Measurements from ENCODE around the gene RNF181.

Gene RNF181

DNA sequence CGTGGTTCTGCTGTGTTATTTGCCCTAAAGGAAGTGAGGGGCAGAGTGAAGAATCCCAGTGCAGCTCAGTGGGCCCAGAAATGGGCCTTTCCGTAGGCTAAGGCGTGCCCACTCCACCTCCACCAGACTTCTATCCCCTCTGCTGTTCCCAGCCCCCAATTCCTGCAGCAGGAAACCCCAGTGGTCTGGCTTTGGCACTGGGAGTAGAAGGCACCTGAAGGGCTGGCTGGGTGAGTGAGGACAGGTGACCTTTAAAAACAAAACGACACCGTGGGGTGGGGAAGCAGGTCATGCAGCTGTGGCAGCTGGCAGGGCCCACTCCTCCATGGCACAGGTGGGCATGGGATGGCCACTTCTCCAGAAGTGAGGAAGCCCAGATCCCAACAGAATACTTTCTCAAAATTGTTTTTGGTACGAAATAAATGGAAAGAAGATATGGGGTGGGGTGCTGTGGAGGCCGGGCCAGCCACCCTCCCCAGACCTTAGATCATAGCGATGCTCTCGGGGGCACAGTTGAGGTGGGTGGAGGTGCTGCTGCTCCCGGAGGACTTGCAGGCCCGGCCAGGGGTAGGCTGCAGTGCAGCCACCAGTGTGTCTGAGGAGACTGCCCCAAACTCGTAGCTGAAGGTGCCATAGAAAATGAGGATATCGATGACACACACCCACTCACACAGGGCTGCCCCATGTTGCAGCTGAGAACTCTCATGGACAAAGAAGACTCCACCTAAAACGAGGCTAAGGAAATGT is 3.2 kb downstream of the RNF181 start:
- no peak for TF ChIP-seq TAF1 (IDR thresholded peaks at IDR 0.05; ENCODE audit: borderline replicate concordance, insufficient read depth, low read length)
- TF ChIP-seq, protein P1, sequence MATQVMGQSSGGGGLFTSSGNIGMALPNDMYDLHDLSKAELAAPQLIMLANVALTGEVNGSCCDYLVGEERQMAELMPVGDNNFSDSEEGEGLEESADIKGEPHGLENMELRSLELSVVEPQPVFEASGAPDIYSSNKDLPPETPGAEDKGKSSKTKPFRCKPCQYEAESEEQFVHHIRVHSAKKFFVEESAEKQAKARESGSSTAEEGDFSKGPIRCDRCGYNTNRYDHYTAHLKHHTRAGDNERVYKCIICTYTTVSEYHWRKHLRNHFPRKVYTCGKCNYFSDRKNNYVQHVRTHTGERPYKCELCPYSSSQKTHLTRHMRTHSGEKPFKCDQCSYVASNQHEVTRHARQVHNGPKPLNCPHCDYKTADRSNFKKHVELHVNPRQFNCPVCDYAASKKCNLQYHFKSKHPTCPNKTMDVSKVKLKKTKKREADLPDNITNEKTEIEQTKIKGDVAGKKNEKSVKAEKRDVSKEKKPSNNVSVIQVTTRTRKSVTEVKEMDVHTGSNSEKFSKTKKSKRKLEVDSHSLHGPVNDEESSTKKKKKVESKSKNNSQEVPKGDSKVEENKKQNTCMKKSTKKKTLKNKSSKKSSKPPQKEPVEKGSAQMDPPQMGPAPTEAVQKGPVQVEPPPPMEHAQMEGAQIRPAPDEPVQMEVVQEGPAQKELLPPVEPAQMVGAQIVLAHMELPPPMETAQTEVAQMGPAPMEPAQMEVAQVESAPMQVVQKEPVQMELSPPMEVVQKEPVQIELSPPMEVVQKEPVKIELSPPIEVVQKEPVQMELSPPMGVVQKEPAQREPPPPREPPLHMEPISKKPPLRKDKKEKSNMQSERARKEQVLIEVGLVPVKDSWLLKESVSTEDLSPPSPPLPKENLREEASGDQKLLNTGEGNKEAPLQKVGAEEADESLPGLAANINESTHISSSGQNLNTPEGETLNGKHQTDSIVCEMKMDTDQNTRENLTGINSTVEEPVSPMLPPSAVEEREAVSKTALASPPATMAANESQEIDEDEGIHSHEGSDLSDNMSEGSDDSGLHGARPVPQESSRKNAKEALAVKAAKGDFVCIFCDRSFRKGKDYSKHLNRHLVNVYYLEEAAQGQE (IDR thresholded peaks at IDR 0.05; ENCODE audit: insufficient read depth in 1 of 2, low read depth in 2 of 2, low read length in 2 of 2): no peak
- TF ChIP-seq POLR2AphosphoS5 (IDR thresholded peaks at IDR 0.05; ENCODE audit: low read depth, low read length): no peak
- no peak for TF ChIP-seq FOXP2 (optimal IDR thresholded peaks at IDR 0.05; ENCODE audit: borderline replicate concordance, extremely low read depth, extremely low read length, insufficient read depth)
- no peak for TF ChIP-seq SIN3A (IDR thresholded peaks at IDR 0.05; ENCODE audit: borderline replicate concordance, insufficient read depth, low read length)

DNA sequence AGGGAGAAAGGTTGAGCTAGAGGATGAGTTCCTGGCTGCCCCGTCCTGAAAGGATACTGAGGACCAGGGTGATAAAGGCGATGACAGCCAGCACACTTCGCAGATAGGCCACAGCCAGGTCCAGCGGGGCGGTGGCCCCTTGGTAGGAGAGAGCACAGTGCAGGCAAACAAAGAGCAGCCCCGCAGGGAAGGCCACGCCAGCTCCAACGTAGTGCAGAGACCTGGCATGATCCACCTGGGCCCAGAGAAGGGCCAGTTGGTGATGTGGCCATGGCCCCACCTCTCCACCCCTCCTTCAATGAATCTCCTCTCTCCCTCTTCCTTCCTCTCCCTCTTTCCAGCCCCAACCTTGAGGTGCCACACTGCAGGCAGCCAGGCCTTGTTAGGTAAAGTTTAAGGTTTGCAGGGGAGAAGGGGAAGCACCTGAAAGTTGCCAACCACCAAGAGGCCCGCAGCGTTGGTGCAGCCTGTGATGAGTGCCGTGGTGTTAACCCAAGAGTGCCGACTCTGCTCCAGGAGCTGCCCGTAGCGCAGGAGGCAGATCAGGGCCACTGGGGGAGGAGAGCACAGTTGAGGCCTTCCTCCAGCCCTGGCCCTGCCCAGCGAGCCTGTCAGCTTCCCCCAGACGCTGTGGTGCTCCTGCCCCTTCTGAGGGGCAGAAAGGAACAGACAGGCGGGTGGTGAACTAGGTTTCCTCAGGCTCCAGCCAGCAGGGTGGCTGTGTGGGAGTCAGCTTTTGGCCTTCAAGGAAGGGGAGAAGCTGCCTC is 4.1 kb downstream of the RNF181 start:
- TF ChIP-seq FOXP2 (optimal IDR thresholded peaks at IDR 0.05; ENCODE audit: borderline replicate concordance, extremely low read depth, extremely low read length, insufficient read depth) (no peak), TAF1 (IDR thresholded peaks at IDR 0.05; ENCODE audit: borderline replicate concordance, insufficient read depth, low read length) (no peak), SIN3A (IDR thresholded peaks at IDR 0.05; ENCODE audit: borderline replicate concordance, insufficient read depth, low read length) (no peak), POLR2AphosphoS5 (IDR thresholded peaks at IDR 0.05; ENCODE audit: low read depth, low read length) (no peak)
- TF ChIP-seq, protein P1 (IDR thresholded peaks at IDR 0.05; ENCODE audit: insufficient read depth in 1 of 2, low read depth in 2 of 2, low read length in 2 of 2): no peak

DNA sequence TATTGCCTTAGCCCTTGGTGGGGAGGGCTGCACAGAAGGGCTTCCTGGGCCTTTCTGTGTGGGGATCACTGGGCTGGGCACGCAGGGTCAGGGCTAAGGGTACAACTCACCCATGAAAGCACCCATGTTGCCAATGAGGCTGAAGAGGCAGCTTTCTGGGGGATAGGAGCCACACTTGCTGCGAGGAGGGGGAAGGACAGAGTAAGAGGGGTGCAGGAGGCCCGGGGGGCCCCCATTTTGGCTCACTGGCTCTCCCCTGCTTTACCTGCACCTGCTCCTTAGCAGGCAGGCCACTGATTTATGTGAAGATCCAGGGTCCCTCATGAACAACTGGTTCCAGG is 4.7 kb downstream of the RNF181 start:
- TF ChIP-seq SIN3A (IDR thresholded peaks at IDR 0.05; ENCODE audit: borderline replicate concordance, insufficient read depth, low read length): no peak
- no peak for TF ChIP-seq POLR2AphosphoS5 (IDR thresholded peaks at IDR 0.05; ENCODE audit: low read depth, low read length)
- TF ChIP-seq TAF1 (IDR thresholded peaks at IDR 0.05; ENCODE audit: borderline replicate concordance, insufficient read depth, low read length): no peak
- TF ChIP-seq, protein P1 (IDR thresholded peaks at IDR 0.05; ENCODE audit: insufficient read depth in 1 of 2, low read depth in 2 of 2, low read length in 2 of 2): no peak
- no peak for TF ChIP-seq FOXP2 (optimal IDR thresholded peaks at IDR 0.05; ENCODE audit: borderline replicate concordance, extremely low read depth, extremely low read length, insufficient read depth)

DNA sequence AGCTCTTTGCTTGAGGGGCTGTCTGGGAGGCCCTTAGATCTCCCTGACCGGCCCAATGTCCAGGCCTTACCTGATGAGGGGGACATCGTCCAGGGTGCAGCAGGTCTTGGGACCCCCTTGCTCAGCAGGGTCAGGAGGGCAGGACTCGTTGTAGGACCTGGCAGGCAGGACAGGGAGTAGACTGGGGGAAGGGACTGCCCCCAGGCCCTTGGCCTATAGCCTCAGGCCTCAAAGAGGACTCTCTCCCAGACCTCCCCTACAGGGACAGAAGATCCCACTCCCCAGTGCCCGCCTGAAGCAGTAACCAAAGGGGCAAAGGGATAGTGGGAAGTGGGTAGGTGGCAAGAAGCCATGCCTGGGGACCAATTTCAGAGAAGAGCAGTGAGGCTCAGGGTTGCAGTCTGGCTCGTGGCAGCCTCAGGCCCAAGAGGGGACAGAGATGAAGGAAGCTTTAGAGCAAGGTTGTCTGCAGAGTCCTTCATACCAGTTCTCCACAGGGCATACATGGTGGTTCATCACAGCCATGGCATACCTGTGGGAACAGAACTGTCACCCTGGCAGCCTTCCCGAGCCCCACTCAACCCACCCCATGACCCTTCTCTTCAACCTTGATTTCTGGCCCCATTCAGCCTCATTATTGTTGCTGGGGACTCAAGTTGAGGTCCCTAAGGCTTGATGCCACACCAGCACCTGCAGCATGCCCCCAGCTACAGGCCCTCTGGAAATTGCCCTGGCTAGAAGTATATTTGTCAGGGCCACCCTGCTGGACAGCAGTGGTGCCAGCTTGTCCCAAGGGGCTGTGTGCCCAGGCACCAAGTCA is 5.6 kb downstream of the RNF181 start:
- TF ChIP-seq SIN3A (IDR thresholded peaks at IDR 0.05; ENCODE audit: borderline replicate concordance, insufficient read depth, low read length) (no peak), FOXP2 (optimal IDR thresholded peaks at IDR 0.05; ENCODE audit: borderline replicate concordance, extremely low read depth, extremely low read length, insufficient read depth) (no peak), POLR2AphosphoS5 (IDR thresholded peaks at IDR 0.05; ENCODE audit: low read depth, low read length) (no peak), TAF1 (IDR thresholded peaks at IDR 0.05; ENCODE audit: borderline replicate concordance, insufficient read depth, low read length) (no peak)
- TF ChIP-seq, protein P1 (IDR thresholded peaks at IDR 0.05; ENCODE audit: insufficient read depth in 1 of 2, low read depth in 2 of 2, low read length in 2 of 2): no peak

Data from PFSK-1 (cell line).